KMS-11 (cell line): Measurements from ENCODE around the gene ZNF791.
"Not testable (repeated sequence)": the region's sequence is repeated elsewhere in the genome, so short reads cannot be mapped to it uniquely, and the experiment has no call there.

Experiments used
- H2AFZ ChIP-seq: fragments of 200-600 bp; sonication (generic); 2 replicates; pipeline ENCODE4 v1.6.1; 2016; ENCODE audit warnings: antibody characterized with exemption, mixed run types, low read depth
- H3K27ac ChIP-seq: fragments of 200-600 bp; sonication (generic); 2 replicates; pipeline ENCODE4 v1.6.1; 2016; ENCODE audit warnings: mild to moderate bottlenecking, mixed run types
- H3K27me3 ChIP-seq: fragments of 200-600 bp; sonication (generic); 2 replicates; pipeline ENCODE4 v1.6.1; 2017; ENCODE audit warnings: mild to moderate bottlenecking, low read depth, mixed run types, moderate library complexity; ENCODE audit not compliant: insufficient read depth
- H3K36me3 ChIP-seq: fragments of 200-600 bp; sonication (generic); 2 replicates; pipeline ENCODE4 v1.6.1; 2017; ENCODE audit warnings: mild to moderate bottlenecking, mixed run types; ENCODE audit not compliant: insufficient read depth
- H3K4me1 ChIP-seq: fragments of 200-600 bp; sonication (generic); 2 replicates; pipeline ENCODE4 v1.6.1; 2016; ENCODE audit warnings: mild to moderate bottlenecking, low read depth, mixed run types; ENCODE audit not compliant: poor library complexity, severe bottlenecking
- H3K4me2 ChIP-seq: fragments of 200-600 bp; sonication (generic); 2 replicates; pipeline ENCODE4 v1.7.0; 2016; ENCODE audit warnings: mild to moderate bottlenecking, mixed run types
- H3K4me3 ChIP-seq: fragments of 200-600 bp; sonication (generic); IDR thresholded peaks from 2 replicates; pipeline ENCODE4 v1.6.1; 2017; ENCODE audit warnings: low read depth, low read length, mixed read lengths; ENCODE audit not compliant: insufficient read depth
- H3K79me2 ChIP-seq: fragments of 200-600 bp; sonication (generic); 2 replicates; pipeline ENCODE4 v1.6.1; 2016; ENCODE audit warnings: low read depth, mixed run types; ENCODE audit not compliant: insufficient read depth
- H3K9ac ChIP-seq: fragments of 200-600 bp; sonication (generic); 2 replicates; pipeline ENCODE4 v1.6.1; 2016; ENCODE audit warnings: mild to moderate bottlenecking, mixed run types
- H4K20me1 ChIP-seq: fragments of 200-600 bp; sonication (generic); 2 replicates; pipeline ENCODE4 v1.6.1; 2016; ENCODE audit warnings: mild to moderate bottlenecking, mixed run types; ENCODE audit not compliant: insufficient read depth
- CTCF ChIP-seq: fragments of 200-600 bp; sonication (generic); conservative IDR thresholded peaks from 2 replicates; pipeline ENCODE4 v1.6.1; 2017; ENCODE audit warnings: low read depth, mild to moderate bottlenecking, antibody characterized with exemption, low read length, moderate library complexity, mixed read lengths

The ZNF791 gene

DNA sequence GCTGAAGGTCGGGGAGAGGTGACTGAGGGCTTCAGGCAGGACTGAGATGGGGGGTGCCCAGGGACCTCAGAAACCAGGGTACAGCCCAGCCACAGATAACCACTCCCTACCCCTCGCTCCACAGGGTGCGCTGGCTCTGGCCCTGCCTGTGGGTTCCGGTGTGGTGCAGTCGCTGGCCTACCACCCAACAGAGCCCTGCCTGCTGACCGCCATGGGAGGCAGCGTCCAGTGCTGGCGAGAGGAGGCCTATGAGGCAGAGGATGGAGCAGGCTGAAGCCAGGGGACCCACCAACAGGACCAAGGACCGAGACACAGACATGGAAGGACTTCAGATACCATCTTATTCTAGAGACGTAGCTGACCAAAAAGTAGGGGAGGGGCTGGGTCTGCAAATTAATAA, 64.7 kb downstream of the ZNF791 start:
- Histone ChIP-seq H3K9ac (no peak overlapping the region), H3K4me3 (no peak overlapping the region), H2AFZ (no peak overlapping the region), H3K4me1 (peaks cover 9% of the 10 kb centered on the region), H3K27ac (no peak overlapping the region), H4K20me1 (no peaks in the 10 kb centered on the region), H3K27me3 (no peaks in the 10 kb centered on the region), H3K4me2 (no peak overlapping the region), H3K79me2 (peaks cover 11% of the 10 kb centered on the region), H3K36me3 (no peaks in the 10 kb centered on the region)
- no peak for TF ChIP-seq CTCF

- Histone ChIP-seq H3K36me3 (no peaks in the 10 kb centered on the region), H3K27me3 (no peaks in the 10 kb centered on the region), H4K20me1 (no peaks in the 10 kb centered on the region), H3K9ac (no peak overlapping the region), H3K27ac (no peak overlapping the region), H3K4me3 (no peak overlapping the region), H2AFZ (no peak overlapping the region), H3K79me2 (peaks cover 12% of the 10 kb centered on the region), H3K4me2 (no peak overlapping the region), H3K4me1 (peaks cover 6% of the 10 kb centered on the region)
- no peak for TF ChIP-seq CTCF
Observed at GRCh38 chr19:12675940-12676339, 65.2 kb downstream of the ZNF791 start.

- no peak overlapping the region for H3K4me3 ChIP-seq
- H3K4me1 ChIP-seq, result peaks cover 6% of the 10 kb centered on the region
- H2AFZ ChIP-seq, result no peak overlapping the region
- H3K27me3 ChIP-seq, result no peaks in the 10 kb centered on the region
- H3K27ac ChIP-seq, result no peak overlapping the region
- TF ChIP-seq CTCF, result peak; percentile 90
- H3K9ac ChIP-seq, result no peak overlapping the region
- H3K36me3 ChIP-seq, result no peaks in the 10 kb centered on the region
- peaks cover 12% of the 10 kb centered on the region for H3K79me2 ChIP-seq
- no peak overlapping the region for H3K4me2 ChIP-seq
- H4K20me1 ChIP-seq, result no peaks in the 10 kb centered on the region
Observed at GRCh38 chr19:12676384-12676792, 65.7 kb downstream of the ZNF791 start.

- no peaks in the 10 kb centered on the region for H4K20me1 ChIP-seq
- H3K79me2 ChIP-seq, result peaks cover 12% of the 10 kb centered on the region
- H3K27me3 ChIP-seq, result no peaks in the 10 kb centered on the region
- TF ChIP-seq CTCF, result no peak
- no peak overlapping the region for H3K9ac ChIP-seq
- no peaks in the 10 kb centered on the region for H3K36me3 ChIP-seq
- peaks cover 6% of the 10 kb centered on the region for H3K4me1 ChIP-seq
- H3K4me3 ChIP-seq, result no peak overlapping the region
- no peak overlapping the region for H2AFZ ChIP-seq
- H3K4me2 ChIP-seq, result no peak overlapping the region
- H3K27ac ChIP-seq, result no peak overlapping the region
Observed at GRCh38 chr19:12676928-12677327, 66.2 kb downstream of the ZNF791 start.

- H3K36me3 ChIP-seq, H4K20me1 ChIP-seq, H3K4me2 ChIP-seq, H2AFZ ChIP-seq, H3K27ac ChIP-seq, H3K4me3 ChIP-seq, H3K9ac ChIP-seq, H3K27me3 ChIP-seq, H3K4me1 ChIP-seq: not testable (repeated sequence)
- peaks cover 12% of the 10 kb centered on the region for H3K79me2 ChIP-seq
Observed at GRCh38 chr19:12678039-12678438, 67.3 kb downstream of the ZNF791 start.
